Measurements from ENCODE around the gene ZNF784. TPM values are rescaled to one million over a fixed set of nuclear protein-coding genes. Genes with fewer than 3 reads are reported as not detected.

The ZNF784 gene
- total RNA-seq, 1 donor from 2014 or later, result 12.4 TPM

- DNase-seq (ENCODE audit: low read depth, low spot score), result no peak
- Mint-ChIP-seq H3K36me3 (ENCODE audit: low read depth) (peaks cover 11% of the 10 kb centered on the region), H3K4me3 (peak overlapping the region; percentile 92), H3K27ac (ENCODE audit: unreplicated experiment) (peak overlapping the region; percentile 99), H3K9me3 (peaks cover 3% of the 10 kb centered on the region), H3K27me3 (ENCODE audit: low read depth) (peaks cover 5% of the 10 kb centered on the region), H3K4me1 (peaks cover 20% of the 10 kb centered on the region)
- TF ChIP-seq, protein P1, sequence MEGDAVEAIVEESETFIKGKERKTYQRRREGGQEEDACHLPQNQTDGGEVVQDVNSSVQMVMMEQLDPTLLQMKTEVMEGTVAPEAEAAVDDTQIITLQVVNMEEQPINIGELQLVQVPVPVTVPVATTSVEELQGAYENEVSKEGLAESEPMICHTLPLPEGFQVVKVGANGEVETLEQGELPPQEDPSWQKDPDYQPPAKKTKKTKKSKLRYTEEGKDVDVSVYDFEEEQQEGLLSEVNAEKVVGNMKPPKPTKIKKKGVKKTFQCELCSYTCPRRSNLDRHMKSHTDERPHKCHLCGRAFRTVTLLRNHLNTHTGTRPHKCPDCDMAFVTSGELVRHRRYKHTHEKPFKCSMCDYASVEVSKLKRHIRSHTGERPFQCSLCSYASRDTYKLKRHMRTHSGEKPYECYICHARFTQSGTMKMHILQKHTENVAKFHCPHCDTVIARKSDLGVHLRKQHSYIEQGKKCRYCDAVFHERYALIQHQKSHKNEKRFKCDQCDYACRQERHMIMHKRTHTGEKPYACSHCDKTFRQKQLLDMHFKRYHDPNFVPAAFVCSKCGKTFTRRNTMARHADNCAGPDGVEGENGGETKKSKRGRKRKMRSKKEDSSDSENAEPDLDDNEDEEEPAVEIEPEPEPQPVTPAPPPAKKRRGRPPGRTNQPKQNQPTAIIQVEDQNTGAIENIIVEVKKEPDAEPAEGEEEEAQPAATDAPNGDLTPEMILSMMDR (conservative IDR thresholded peaks at IDR 0.05), result no peak
Observed at GRCh38 chr19:55625004-55625326, 599 bp upstream of the ZNF784 start.

DNA sequence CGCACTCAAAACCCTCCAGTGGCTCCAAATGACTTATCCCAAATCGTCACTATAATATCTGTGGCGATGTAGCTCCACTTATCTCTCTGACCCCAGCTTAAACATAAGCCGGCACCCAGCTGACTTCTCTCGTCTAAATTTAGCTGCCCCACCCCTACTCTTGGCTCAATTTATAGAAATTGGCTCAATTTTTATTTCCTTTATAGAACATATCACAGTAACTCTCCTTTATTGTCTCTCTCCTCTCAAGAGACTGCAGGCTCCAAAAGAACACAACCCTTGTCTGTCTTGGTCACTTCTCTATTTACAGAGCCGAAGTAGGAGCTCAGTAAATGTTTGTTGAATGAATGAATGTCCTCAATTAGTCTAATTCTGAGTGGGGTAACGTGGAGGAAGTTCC is 805 bp downstream of the ZNF784 start:
- peaks cover 3% of the 10 kb centered on the region for H3K9me3 Mint-ChIP-seq
- H3K4me1 Mint-ChIP-seq, result peaks cover 20% of the 10 kb centered on the region

GRCh38 chr19:55623130-55623529 is 1.2 kb downstream of the ZNF784 start:
- Mint-ChIP-seq H3K4me1 (peaks cover 20% of the 10 kb centered on the region), H3K9me3 (peaks cover 3% of the 10 kb centered on the region), H3K36me3 (ENCODE audit: low read depth) (peaks cover 11% of the 10 kb centered on the region), H3K27me3 (ENCODE audit: low read depth) (peaks cover 5% of the 10 kb centered on the region), H3K27ac (ENCODE audit: unreplicated experiment) (no peak overlapping the region), H3K4me3 (peak overlapping the region; percentile 92)
- no peak for DNase-seq (ENCODE audit: low read depth, low spot score)
- TF ChIP-seq, protein P1 (conservative IDR thresholded peaks at IDR 0.05), result no peak

More for the DNA sequence above, 805 bp downstream of the ZNF784 start:
- TF ChIP-seq, protein P1 (conservative IDR thresholded peaks at IDR 0.05), result no peak
- Mint-ChIP-seq H3K4me3 (peak overlapping the region; percentile 92), H3K27me3 (ENCODE audit: low read depth) (peaks cover 5% of the 10 kb centered on the region), H3K27ac (ENCODE audit: unreplicated experiment) (no peak overlapping the region), H3K36me3 (ENCODE audit: low read depth) (peaks cover 11% of the 10 kb centered on the region)
- DNase-seq (ENCODE audit: low read depth, low spot score), result no peak

DNA sequence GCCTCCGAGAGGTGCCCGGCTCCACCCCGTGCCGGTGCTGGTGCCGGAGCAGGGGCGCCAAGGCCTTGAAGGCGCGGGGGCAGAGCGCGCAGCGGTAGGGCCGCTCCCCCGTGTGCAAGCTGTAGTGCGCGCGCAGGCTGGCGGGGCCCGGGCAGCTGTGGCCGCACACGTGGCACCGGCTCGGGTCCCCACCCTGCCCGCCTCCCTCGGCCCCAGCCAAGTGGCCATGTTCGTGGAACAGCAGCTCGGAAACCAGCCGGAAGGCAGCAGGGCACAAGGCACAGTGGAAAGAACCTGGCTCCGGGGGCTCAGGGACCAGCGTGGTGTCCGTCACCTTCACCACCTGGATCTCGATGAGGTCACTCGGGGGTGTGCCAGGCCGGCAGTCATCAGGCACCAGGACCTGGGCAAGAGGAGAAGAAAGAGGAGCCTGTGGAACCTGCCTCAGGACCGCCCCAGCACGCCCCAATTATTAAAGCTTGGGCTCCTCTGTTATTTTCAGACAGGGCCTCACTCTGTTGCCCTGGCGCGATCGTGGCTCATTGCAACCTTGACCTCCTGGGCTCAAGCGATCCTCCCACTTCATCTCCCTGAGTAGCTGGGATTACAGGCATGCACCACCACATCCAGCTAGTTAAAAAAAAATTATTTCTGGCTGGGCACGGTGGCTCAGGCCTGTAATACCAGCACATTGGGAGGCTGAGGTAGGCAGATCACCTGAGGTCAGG is 2.0 kb downstream of the ZNF784 start:
- Mint-ChIP-seq H3K4me1 (peaks cover 22% of the 10 kb centered on the region), H3K4me3 (no peak overlapping the region), H3K27me3 (ENCODE audit: low read depth) (peaks cover 5% of the 10 kb centered on the region), H3K36me3 (ENCODE audit: low read depth) (peaks cover 13% of the 10 kb centered on the region), H3K27ac (ENCODE audit: unreplicated experiment) (no peak overlapping the region), H3K9me3 (peaks cover 3% of the 10 kb centered on the region)
- TF ChIP-seq, protein P1 (conservative IDR thresholded peaks at IDR 0.05), result no peak
- no peak for DNase-seq (ENCODE audit: low read depth, low spot score)

- Mint-ChIP-seq H3K27ac (ENCODE audit: unreplicated experiment) (no peak overlapping the region), H3K9me3 (peaks cover 3% of the 10 kb centered on the region), H3K4me1 (peaks cover 24% of the 10 kb centered on the region), H3K4me3 (no peak overlapping the region), H3K36me3 (ENCODE audit: low read depth) (peaks cover 16% of the 10 kb centered on the region), H3K27me3 (ENCODE audit: low read depth) (peaks cover 5% of the 10 kb centered on the region)
- DNase-seq (ENCODE audit: low read depth, low spot score), result no peak
- TF ChIP-seq, protein P1 (conservative IDR thresholded peaks at IDR 0.05), result no peak
Observed at GRCh38 chr19:55621673-55622231, 2.6 kb downstream of the ZNF784 start.
